ENCODE measurements around the gene SPRED1.
A peak's percentile ranks its signal among the peaks of the same experiment; 100 is the strongest.

Gene SPRED1

GRCh38 chr15:38367476-38367875 is 114.8 kb downstream of the SPRED1 start:
- DNase-seq = no peak

GRCh38 chr15:38369936-38370478 is 117.4 kb downstream of the SPRED1 start:
- DNase-seq = no peak

- DNase-seq = no peak
These were observed 120.4 kb downstream of the SPRED1 start for GRCh38 chr15:38373016-38373415.

DNA sequence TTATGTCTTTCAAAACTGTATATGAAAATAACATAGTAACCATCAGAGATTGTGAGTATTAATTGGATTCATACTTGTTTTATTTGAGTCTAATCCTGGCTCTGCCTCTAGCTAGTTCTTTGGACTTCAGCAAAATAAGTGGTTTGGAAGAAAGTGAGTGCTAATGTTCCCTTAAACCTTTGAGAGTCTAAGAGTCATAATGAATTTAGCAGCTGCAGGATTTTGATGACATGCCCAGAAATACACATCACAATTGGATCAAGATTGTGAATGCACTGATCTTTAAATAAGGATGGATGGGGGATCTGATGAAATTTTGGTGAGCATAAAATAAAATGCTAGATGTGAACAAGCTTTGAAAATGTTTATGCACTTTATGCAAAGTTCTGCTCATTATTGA is 121.4 kb downstream of the SPRED1 start:
- DNase-seq = no peak

- no peak for DNase-seq
These were observed 121.9 kb downstream of the SPRED1 start for GRCh38 chr15:38374556-38374955.

GRCh38 chr15:38376081-38376480 is 123.4 kb downstream of the SPRED1 start:
- no peak for DNase-seq

DNA sequence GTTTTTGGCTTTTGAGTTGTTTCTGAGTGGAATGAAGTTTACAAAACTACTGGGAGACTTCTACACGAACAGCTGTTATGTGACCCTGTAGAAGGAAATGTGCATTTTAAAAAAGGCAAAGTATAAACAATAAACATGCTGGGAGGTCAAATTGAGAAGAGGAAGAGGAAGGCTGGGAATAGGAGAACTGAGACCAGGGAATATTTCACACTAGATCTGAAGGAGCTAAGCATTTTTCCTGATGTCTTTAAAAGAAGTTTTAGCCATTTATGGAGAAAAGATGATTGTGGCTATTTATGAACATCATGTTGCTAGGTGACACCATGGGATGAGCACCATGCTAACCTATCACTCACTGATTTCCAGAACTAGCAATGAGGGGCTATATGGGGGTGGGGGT is 125.0 kb downstream of the SPRED1 start:
- no peak for DNase-seq

GRCh38 chr15:38378161-38378560 is 125.5 kb downstream of the SPRED1 start:
- no peak for DNase-seq

GRCh38 chr15:38389924-38390542 is 137.4 kb downstream of the SPRED1 start:
- DNase-seq = peak; percentile 27

DNA sequence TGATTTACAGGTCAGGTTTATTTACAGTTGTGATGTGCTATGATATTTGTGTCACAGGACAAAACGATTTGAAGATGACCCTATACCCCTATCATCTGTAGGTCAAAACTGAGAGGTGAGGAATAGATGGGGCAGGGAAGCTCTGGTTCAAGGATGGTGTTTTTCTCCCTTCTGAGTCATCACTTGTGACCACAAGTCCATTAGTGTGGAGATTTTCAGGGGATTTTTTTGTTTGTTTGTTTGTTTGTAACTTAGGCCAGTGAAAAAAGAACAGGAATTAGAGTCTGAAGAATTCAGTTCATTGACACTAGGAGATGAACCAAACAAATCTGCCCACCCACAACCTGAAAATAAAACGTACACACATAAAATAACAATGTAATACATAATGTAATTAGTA is 138.6 kb downstream of the SPRED1 start:
- no peak for DNase-seq

DNA sequence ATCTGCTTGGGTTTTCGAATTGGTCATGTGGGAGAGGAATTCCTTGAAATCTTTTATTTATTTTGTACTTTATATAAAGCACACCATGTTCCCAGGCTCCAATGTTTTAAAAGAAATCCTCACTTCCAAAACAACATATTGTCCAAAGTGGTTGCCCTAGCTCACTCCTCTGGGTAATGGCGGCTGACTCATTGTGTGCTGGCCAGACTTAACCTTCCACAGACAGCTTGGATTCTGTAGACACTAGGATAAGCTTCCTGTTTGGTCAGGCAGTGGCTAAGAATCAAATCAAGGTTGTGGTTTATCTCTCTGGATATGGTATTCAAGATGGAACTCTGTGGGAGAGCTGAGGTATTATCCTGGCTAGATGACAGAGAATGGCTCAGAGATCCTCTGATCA is 145.5 kb downstream of the SPRED1 start:
- DNase-seq = no peak

- no peak for DNase-seq
These were observed 148.5 kb downstream of the SPRED1 start for GRCh38 chr15:38401106-38401505.

- DNase-seq = no peak
These were observed 149.1 kb downstream of the SPRED1 start for GRCh38 chr15:38401701-38402100.

GRCh38 chr15:38406436-38406835 is 153.8 kb downstream of the SPRED1 start:
- DNase-seq = no peak
